NCI-H524 (cell line): Measurements from ENCODE around the gene ARHGEF4.

Source experiments
- DNase-seq, 2 experiments: peaks; one replicate each; lab custom pipeline; 2025; lab: John Stamatoyannopoulos, UW

Gene ARHGEF4

GRCh38 chr2:130819608-130820278, 17.0 kb upstream of the ARHGEF4 start:
- peak; percentile 52 to 76 for DNase-seq

- DNase-seq, result peak in 1 of 2 experiments; percentile 38
These were observed 16.3 kb upstream of the ARHGEF4 start for GRCh38 chr2:130820279-130820861.

DNA sequence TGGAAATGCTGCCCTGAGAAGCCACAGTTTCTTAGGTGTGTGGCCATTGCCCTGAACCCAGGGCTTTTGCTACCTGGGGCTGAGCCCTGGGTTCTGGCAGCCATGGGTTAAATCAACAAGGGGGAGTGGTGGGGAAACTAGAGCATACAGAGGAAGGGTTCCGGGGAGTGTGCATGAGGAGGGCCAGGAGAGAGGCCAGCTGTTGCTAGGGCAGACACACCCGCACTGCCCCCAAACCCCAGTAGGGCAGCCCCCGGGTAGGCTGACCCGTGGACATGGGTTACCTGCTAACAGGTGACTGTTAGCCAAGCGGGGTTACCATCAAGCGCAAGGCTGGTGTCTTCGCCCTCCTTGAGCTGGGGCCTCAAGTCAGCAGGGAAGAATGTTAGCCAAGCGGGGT, 14.8 kb upstream of the ARHGEF4 start:
- DNase-seq, result no peak

GRCh38 chr2:130822766-130823165, 13.9 kb upstream of the ARHGEF4 start:
- DNase-seq, result no peak

DNA sequence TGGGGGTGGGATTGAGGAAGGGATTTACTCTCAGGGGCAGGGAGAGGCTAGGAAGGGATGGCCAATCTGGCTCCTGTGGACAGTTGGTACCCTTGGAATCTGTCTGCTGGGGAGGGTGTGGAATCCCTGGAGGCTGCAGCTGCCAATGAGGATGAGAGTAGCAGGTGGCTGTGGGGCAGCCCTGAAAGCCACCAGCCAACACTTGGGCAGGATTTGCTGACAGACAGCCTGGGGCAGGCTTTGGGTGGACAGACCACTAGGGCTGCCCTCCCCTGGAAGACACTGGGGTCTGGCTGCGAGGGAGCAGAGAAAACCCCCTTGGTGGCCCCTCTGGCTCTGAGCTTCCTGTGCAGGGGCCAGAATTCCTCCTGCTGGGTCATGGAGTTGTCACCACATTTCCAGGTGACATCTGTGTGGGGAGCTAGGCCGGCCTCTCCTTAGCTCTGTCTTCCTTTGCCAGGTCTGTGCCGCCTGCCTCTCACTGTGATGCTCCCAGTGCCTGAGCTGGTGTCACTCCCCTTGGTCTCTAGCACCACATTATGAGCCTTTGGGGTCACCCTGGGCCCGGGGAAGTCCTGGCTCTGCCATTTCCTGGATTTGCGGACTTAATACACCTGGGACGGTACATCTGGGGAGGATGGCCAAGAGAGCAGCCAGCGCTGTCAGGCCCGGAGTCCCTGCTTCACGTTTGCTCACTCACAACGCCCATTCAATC, 13.4 kb upstream of the ARHGEF4 start:
- DNase-seq, result peak; percentile 87 to 91

DNA sequence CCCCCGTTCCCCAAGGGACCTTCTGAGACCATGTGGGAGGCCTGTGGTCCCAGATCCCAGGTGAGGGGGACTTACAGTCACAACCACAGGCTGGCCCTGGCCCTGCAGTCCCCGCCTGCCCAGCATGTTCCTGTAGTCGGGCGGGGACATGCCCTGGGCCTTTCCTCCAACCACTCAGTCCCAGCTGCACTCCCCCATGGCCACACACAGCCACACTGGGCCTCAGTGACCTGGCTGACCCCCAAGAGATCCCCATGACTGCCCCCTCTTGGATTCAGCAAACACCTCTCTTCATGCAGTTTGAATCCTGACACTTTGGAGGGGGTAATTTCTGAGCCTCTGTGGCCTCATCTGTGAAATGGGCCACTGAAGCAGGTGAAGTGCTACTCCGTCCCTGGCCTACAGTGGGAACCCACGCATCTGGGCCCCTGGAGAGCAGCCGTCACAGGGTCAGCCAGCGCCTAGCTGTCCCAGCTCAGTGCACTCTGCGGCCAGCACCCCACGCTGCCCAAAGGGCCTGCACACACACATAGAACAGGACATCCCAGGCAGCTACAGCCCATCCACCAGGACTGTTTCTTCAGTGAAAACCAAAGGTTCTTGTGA, 12.7 kb upstream of the ARHGEF4 start:
- no peak for DNase-seq

- no peak for DNase-seq
These were observed 12.1 kb upstream of the ARHGEF4 start for GRCh38 chr2:130824492-130825061.

DNA sequence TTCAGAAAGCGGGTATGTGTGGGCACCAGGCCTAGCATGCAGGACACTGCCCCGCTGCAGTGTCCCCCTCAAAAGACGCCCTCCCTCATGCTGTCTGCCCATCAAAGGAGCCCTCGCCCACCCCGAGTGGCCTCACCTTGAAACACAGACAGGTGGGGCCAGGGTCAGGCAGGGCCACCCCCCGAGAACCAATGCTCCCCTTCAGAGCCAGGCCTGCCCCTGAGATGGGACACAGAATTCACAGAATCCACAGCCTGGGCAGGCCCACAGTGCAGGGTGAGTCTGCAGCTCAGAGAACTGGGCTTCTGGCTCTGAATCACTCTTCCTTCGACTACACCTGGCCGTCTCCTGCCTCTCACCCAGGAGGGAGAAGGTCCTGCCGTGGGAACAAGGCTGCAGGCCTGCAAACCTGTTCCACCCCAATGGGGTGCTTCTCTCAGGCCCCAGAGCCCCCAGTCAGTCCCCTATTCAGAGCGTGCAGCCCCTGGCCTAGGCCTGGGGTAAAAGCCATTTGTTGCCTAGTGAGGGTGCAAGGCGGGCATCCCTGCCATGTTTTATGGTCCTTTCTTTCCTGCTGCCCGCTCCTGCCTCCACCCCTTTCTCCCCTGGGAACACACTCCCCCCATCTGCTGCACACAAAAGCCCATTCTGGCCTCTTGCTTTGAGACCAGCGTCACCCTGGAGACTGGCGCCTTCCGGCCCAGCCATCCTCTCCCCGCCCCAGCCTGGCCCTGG, 11.3 kb upstream of the ARHGEF4 start:
- DNase-seq, result peak; percentile 32 to 84

DNA sequence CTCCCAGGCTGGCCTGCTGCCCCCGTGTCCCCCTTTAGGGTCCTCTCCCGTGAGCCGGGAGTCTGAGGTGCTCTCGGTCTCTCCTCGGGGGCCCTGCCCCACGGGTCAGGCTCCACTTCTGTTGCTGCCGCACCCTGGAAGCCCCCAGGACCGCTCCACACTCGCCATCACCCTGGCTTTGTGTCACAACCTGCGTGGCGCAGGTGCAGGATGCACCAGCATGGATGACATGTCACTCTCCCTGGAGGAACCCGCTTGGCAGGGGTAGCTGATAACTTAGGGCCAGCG, 10.8 kb upstream of the ARHGEF4 start:
- no peak for DNase-seq

- DNase-seq, result no peak
These were observed 10.3 kb upstream of the ARHGEF4 start for GRCh38 chr2:130826419-130826818.

GRCh38 chr2:130826821-130827501, 9.8 kb upstream of the ARHGEF4 start:
- no peak for DNase-seq

DNA sequence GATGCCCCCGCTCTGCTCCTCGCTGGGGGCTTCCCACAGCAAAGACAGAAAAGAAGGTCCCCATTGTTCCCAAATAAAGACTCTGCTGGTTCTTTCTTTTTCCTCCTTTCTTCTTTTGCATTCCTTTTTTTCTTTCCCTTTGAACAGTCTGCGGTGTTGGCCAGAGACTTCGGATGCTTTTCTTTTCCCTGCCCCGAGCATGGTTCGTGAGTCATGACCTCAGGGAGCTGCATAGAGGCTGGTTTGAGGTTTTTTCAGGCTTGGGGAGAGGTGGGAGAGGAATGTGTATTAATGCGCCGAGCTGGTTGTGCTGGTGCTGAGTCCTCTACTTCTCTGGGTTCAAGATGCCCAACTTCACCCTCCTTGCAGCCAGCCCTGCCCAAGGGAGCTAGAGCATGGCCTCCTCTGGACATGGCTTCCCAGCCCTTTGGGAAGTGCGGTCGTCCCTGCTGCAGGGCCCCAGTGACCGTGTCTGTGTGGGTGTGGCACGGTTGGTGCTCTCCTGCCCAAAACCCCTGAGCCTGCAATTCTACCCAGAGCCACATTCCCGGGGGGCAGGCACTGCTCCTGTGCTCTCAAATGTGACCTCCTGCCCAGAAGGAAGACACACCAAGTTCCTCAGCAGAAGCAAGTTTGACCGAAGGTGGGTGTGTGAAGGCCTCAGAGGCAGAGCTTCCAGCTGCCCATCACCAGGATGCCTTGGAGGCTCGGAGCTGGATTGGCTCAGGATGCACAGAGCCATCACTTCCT, 9.0 kb upstream of the ARHGEF4 start:
- DNase-seq, result no peak

GRCh38 chr2:130828461-130828860, 8.3 kb upstream of the ARHGEF4 start:
- no peak for DNase-seq

DNA sequence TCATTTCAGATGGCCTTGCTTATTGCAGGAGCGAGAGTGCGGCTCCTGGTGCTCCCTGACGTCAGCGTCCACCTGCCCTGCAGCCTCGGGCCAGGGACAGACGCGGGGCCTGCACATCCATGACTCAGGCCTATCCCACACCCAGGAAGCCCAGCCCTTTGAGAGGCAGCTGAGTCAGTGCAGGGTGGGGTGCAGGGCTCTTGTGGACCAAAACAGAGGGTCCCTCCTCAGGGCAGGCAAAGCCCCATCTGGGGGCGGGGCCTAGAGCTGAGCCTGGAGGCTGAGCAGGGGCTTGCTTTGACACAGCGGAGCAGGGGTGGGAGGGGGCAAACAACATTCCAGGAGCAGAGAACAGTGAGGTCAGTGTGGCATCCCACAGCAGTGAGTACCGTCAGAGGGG, 7.7 kb upstream of the ARHGEF4 start:
- DNase-seq, result no peak

- no peak for DNase-seq
These were observed 6.2 kb upstream of the ARHGEF4 start for GRCh38 chr2:130830538-130830937.

GRCh38 chr2:130831356-130831755, 5.4 kb upstream of the ARHGEF4 start:
- DNase-seq, result no peak

- DNase-seq, result peak; percentile 81 to 91
These were observed 4.3 kb upstream of the ARHGEF4 start for GRCh38 chr2:130832296-130832940.

- DNase-seq, result peak; percentile 55 to 62
These were observed 2.4 kb upstream of the ARHGEF4 start for GRCh38 chr2:130834091-130834930.
